Middle frontal gyrus (tissue), 1 donor: ENCODE data around the gene GPC2.

ENCODE experiments used
- DNase-seq: peaks from one replicate; pipeline ENCODE4 v3.0.0-alpha.2; 2015; ENCODE audit warnings: low spot score; ENCODE audit errors: extremely low spot score

The GPC2 gene

DNA sequence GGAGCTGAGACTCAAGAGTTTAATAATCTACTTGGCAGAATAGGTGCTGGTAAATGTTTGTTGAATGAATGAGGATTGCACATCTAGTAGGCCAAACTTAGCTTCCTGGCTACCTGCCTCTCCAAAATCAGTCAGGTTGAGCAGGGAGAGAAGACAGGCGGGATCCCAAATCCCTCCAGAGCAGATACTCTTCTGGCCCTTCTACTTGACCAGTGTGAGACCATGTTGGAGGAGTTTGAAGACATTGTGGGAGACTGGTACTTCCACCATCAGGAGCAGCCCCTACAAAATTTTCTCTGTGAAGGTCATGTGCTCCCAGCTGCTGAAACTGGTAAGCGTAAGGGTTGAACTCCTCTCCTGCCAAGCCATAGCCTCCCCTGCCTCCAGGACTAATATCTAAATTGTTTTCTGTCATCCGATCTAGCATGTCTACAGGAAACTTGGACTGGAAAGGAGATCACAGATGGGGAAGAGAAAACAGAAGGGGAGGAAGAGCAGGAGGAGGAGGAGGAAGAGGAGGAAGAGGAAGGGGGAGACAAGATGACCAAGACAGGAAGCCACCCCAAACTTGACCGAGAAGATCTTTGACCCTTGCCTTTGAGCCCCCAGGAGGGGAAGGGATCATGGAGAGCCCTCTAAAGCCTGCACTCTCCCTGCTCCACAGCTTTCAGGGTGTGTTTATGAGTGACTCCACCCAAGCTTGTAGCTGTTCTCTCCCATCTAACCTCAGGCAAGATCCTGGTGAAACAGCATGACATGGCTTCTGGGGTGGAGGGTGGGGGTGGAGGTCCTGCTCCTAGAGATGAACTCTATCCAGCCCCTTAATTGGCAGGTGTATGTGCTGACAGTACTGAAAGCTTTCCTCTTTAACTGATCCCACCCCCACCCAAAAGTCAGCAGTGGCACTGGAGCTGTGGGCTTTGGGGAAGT lies 52.6 kb downstream of the GPC2 start:
- DNase-seq, result no peak

DNA sequence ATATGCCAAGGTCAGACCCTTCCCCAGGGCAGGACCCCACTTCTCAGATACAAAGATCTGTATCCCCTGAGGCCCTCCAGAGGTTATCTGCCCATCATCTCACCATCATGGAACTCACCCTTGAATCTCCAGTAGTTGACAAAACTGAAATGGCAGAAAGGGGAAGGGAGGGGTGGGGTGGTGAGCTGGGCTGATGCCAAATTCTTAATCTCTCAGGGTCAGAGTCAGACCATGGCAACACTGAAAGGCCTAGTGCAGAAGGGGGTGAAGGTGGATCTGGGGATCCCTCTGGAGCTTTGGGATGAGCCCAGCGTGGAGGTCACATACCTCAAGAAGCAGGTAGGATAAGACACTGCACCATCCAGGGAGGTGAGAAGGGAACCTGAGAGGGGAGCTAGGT lies 54.6 kb downstream of the GPC2 start:
- no peak for DNase-seq

DNA sequence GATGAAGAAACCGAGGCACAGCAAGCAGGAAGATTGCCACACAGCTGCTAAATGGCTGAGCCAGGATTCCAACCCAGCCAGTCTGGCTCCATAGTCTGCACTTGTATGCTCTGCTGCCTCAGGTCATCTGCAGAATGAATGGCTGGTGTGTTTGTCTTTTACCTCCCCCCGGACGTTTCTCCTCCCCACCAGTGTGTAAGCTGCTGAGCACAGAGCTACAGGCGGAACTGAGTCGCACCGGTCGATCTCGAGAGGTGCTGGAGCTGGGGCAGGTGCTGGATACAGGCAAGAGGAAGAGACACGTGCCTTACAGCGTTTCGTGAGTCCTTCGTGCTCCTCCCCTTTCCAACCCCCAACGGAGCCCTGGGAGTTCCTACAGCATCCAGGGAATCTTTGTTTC lies 55.1 kb downstream of the GPC2 start:
- no peak for DNase-seq

DNA sequence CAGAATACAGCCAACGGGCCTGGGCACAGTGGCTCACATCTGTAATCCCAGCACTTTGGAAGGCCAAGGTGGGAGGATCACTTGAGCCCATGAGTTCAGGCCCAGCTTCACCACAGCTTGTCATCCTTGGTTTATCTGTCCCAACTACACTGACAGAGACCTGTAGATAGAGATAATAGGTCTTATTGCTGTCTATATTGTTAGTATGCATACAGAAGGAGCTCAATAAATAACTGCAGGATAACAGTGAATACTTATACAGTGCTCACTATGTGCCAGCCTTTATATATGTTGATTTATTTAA lies 56.5 kb downstream of the GPC2 start:
- no peak for DNase-seq

DNA sequence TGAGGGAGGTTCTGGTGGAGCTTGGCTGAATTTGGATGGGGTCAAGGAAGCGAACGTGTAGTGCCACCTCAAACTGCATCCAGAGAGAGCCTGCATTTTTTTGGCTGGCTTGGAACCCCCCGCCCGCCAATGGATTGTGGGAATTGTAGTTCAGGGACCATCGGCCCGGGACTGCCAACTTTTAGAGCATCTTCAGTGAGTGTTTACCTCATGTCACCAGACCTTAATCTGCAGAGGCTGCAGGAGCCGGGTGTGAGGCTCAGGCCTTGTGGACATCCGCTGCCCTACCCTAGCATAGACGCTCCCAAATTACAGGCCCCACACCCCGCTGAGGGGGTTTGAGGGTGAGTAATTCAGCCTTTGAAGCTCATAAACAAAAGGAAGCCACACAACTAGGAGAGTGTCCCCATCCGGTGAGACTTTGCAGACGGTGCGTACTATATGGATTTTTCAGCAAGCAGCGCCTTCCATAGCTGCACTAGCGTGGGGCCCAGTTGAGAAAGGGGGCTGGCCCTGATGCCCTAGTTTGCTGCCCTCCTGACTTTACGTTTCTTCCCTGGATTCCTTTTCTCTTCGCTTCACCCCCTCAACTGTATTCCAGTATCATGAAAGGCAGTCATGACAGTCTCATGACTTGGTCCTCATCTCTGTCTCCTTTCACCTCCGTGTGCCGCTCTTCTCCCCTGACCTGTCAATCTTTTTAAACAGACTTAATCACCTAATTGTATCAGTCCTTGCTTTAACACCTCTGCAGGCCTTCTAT lies 57.0 kb downstream of the GPC2 start:
- peak; percentile 54 for DNase-seq
